DND-41 (cell line): ENCODE measurements around the gene ADCY10.
"Not testable (repeated sequence)": the region's sequence is repeated elsewhere in the genome, so short reads cannot be mapped to it uniquely, and the experiment has no call there.

ENCODE experiments used
- ATAC-seq: fragments of 200-7000 bp; cut with Tn5 transposase; 3 replicates; pipeline ENCODE4 v1.9.1; 2021; ENCODE audit warnings: low read depth; ENCODE audit not compliant: insufficient read depth
- DNase-seq: peaks from one replicate; pipeline ENCODE4 v3.0.0-alpha.2; 2020
- H2AFZ ChIP-seq: 2 replicates; pipeline ENCODE4 v1.6.0; 2012; ENCODE audit warnings: low read depth, low read length
- H3K27ac ChIP-seq: 2 replicates; pipeline ENCODE4 v1.5.1; 2012; ENCODE audit warnings: low read length, inconsistent platforms
- H3K27me3 ChIP-seq: fragments of 200-600 bp; sonication (generic); 2 replicates; pipeline ENCODE4 v1.6.0; 2012; ENCODE audit warnings: low read length, mild to moderate bottlenecking, inconsistent platforms; ENCODE audit not compliant: insufficient read depth, poor library complexity
- H3K36me3 ChIP-seq: 2 replicates; pipeline ENCODE4 v1.5.1; 2012; ENCODE audit warnings: low read length, inconsistent platforms; ENCODE audit not compliant: insufficient read depth
- H3K4me1 ChIP-seq: 2 replicates; pipeline ENCODE4 v1.5.1; 2012; ENCODE audit warnings: mild to moderate bottlenecking, low read length; ENCODE audit not compliant: insufficient read depth
- H3K4me2 ChIP-seq: 2 replicates; pipeline ENCODE4 v1.6.0; 2012; ENCODE audit warnings: mild to moderate bottlenecking, moderate library complexity, low read length, inconsistent platforms; ENCODE audit not compliant: insufficient read depth
- H3K4me3 ChIP-seq, 2 experiments: fragments of 200-600 bp in 1 of 2; shearing (Covaris generic) in 1 of 2; 2 replicates each; pipeline ENCODE4 v1.5.1; 2012 to 2016; ENCODE audit warnings: inconsistent platforms in 2 of 2, low read length in 2 of 2, mild to moderate bottlenecking in 2 of 2, low read depth in 1 of 2, moderate library complexity in 1 of 2
- H3K79me2 ChIP-seq: 2 replicates; pipeline ENCODE4 v1.6.0; 2012; ENCODE audit warnings: low read length, inconsistent platforms; ENCODE audit not compliant: insufficient read depth
- H3K9ac ChIP-seq: 2 replicates; pipeline ENCODE4 v1.6.0; 2012; ENCODE audit warnings: low read depth, mild to moderate bottlenecking, inconsistent platforms, low read length, moderate library complexity
- H3K9me3 ChIP-seq: 2 replicates; pipeline ENCODE4 v1.5.1; 2012; ENCODE audit warnings: low read length, moderate library complexity, mild to moderate bottlenecking, inconsistent platforms; ENCODE audit not compliant: insufficient read depth, severe bottlenecking
- H4K20me1 ChIP-seq: 2 replicates; pipeline ENCODE4 v1.6.0; 2012; ENCODE audit warnings: low read length; ENCODE audit not compliant: insufficient read depth
- CTCF ChIP-seq: IDR thresholded peaks from 2 replicates; pipeline ENCODE4 v1.5.1; 2012; ENCODE audit warnings: borderline replicate concordance, low read length, moderate library complexity, mild to moderate bottlenecking; ENCODE audit not compliant: poor library complexity, severe bottlenecking; ENCODE audit errors: extremely low read depth
- EZH2 ChIP-seq: IDR thresholded peaks from 3 replicates; pipeline ENCODE4 v1.6.1; 2012; ENCODE audit warnings: borderline replicate concordance, low read depth, mild to moderate bottlenecking, moderate library complexity, low read length, inconsistent platforms; ENCODE audit not compliant: severe bottlenecking

Gene ADCY10

GRCh38 chr1:167833904-167834303, 80.0 kb downstream of the ADCY10 start:
- H3K27me3 ChIP-seq = no peaks in the 10 kb centered on the region
- H4K20me1 ChIP-seq = no peaks in the 10 kb centered on the region
- no peak for ATAC-seq
- no peak for DNase-seq
- no peak overlapping the region for H2AFZ ChIP-seq
- no peak overlapping the region for H3K27ac ChIP-seq
- no peak overlapping the region for H3K9ac ChIP-seq
- no peak overlapping the region for H3K4me3 ChIP-seq
- no peaks in the 10 kb centered on the region for H3K9me3 ChIP-seq
- H3K79me2 ChIP-seq = no peaks in the 10 kb centered on the region
- H3K4me1 ChIP-seq = peaks cover 5% of the 10 kb centered on the region
- TF ChIP-seq CTCF = no peak
- TF ChIP-seq EZH2 = no peak
- H3K4me2 ChIP-seq = no peak overlapping the region
- H3K36me3 ChIP-seq = no peaks in the 10 kb centered on the region

- no peak for ATAC-seq
- no peak overlapping the region for H2AFZ ChIP-seq
- TF ChIP-seq CTCF (no peak), EZH2 (no peak)
- H3K4me1 ChIP-seq = peaks cover 5% of the 10 kb centered on the region
- H4K20me1 ChIP-seq = no peaks in the 10 kb centered on the region
- H3K4me3 ChIP-seq = no peak overlapping the region
- DNase-seq = no peak
- H3K27me3 ChIP-seq = no peaks in the 10 kb centered on the region
- H3K79me2 ChIP-seq = no peaks in the 10 kb centered on the region
- H3K36me3 ChIP-seq = no peaks in the 10 kb centered on the region
- H3K4me2 ChIP-seq = no peak overlapping the region
- no peak overlapping the region for H3K9ac ChIP-seq
- no peaks in the 10 kb centered on the region for H3K9me3 ChIP-seq
- H3K27ac ChIP-seq = no peak overlapping the region
Observed at GRCh38 chr1:167832693-167833092, 81.2 kb downstream of the ADCY10 start.

- H3K27ac ChIP-seq, H3K27me3 ChIP-seq, H4K20me1 ChIP-seq, ATAC-seq, H3K4me2 ChIP-seq, H3K9ac ChIP-seq, H2AFZ ChIP-seq, H3K9me3 ChIP-seq, H3K79me2 ChIP-seq, DNase-seq, H3K4me3 ChIP-seq, H3K4me1 ChIP-seq, H3K36me3 ChIP-seq: not testable (repeated sequence)
Observed at GRCh38 chr1:167830668-167831067, 83.3 kb downstream of the ADCY10 start.

- H3K4me2 ChIP-seq = no peak overlapping the region
- TF ChIP-seq EZH2 (no peak), CTCF (no peak)
Observed at GRCh38 chr1:167829868-167830267, 84.1 kb downstream of the ADCY10 start.

More at GRCh38 chr1:167829868-167830267, 84.1 kb downstream of the ADCY10 start:
- no peaks in the 10 kb centered on the region for H3K4me1 ChIP-seq
- H3K27ac ChIP-seq = no peak overlapping the region
- ATAC-seq (no peak), DNase-seq (no peak)
- no peaks in the 10 kb centered on the region for H4K20me1 ChIP-seq
- H3K27me3 ChIP-seq = no peaks in the 10 kb centered on the region
- H3K4me3 ChIP-seq = no peak overlapping the region
- no peak overlapping the region for H3K9ac ChIP-seq
- H3K36me3 ChIP-seq = no peaks in the 10 kb centered on the region
- no peaks in the 10 kb centered on the region for H3K79me2 ChIP-seq
- no peak overlapping the region for H2AFZ ChIP-seq
- H3K9me3 ChIP-seq = no peaks in the 10 kb centered on the region
